Fibroblast of lung (primary cell): ENCODE results near the gene WDR44.

Source experiments
- CTCF ChIP-seq, 2 donors: IDR thresholded peaks in 1 of 2; conservative IDR thresholded peaks in 1 of 2; 1 replicate in 1 of 2; 2 replicates in 1 of 2; pipeline ENCODE4 v1.5.1; 2011 to 2012; ENCODE audit warnings: low read length in 2 of 2, control low read depth in 1 of 2, inconsistent platforms in 1 of 2, low read depth in 1 of 2, mild to moderate bottlenecking in 1 of 2
- EZH2 ChIP-seq: IDR thresholded peaks from 2 replicates; pipeline ENCODE4 v1.5.1; 2012; ENCODE audit warnings: low read length, control low read depth, mild to moderate bottlenecking; ENCODE audit errors: missing control alignments

- TF ChIP-seq CTCF (conservative IDR thresholded peaks at IDR 0.05 in 1 of 2, IDR thresholded peaks at IDR 0.05 in 1 of 2; ENCODE audit: low read depth in 1 of 2, low read length in 2 of 2) (no peak), EZH2 (no peak)
Observed at GRCh38 chrX:118498351-118498750, 152.4 kb downstream of the WDR44 start.
